Loucy (cell line): ENCODE measurements around the gene OGFOD2.

ENCODE experiments used
- H2AFZ ChIP-seq: fragments of 200-600 bp; sonication (generic); 2 replicates; pipeline ENCODE4 v1.6.0; 2016; ENCODE audit warnings: antibody characterized with exemption, mild to moderate bottlenecking, low read length, moderate library complexity
- H3F3A ChIP-seq: fragments of 200-600 bp; 2 replicates; pipeline ENCODE4 v1.6.0; 2016; ENCODE audit warnings: antibody characterized with exemption, low read depth, mild to moderate bottlenecking
- H3K27me3 ChIP-seq: fragments of 200-600 bp; sonication (generic); 2 replicates; pipeline ENCODE4 v1.6.1; 2014; ENCODE audit warnings: low read length, mild to moderate bottlenecking; ENCODE audit not compliant: insufficient read depth, poor library complexity, severe bottlenecking
- H3K36me3 ChIP-seq: fragments of 200-600 bp; sonication (generic); 2 replicates; pipeline ENCODE4 v1.6.1; 2016; ENCODE audit warnings: low read length; ENCODE audit not compliant: insufficient read depth
- H3K4me1 ChIP-seq: fragments of 200-600 bp; sonication (generic); 2 replicates; pipeline ENCODE4 v1.5.1; 2014; ENCODE audit warnings: low read length, mild to moderate bottlenecking; ENCODE audit not compliant: insufficient read depth, poor library complexity, severe bottlenecking
- H3K4me2 ChIP-seq: fragments of 200-600 bp; sonication (generic); 2 replicates; pipeline ENCODE4 v1.6.0; 2014; ENCODE audit warnings: antibody characterized with exemption, low read length, low read depth, mild to moderate bottlenecking; ENCODE audit not compliant: poor library complexity, severe bottlenecking
- H3K4me3 ChIP-seq: fragments of 200-600 bp; sonication (generic); 2 replicates; pipeline ENCODE4 v1.5.1; 2014; ENCODE audit warnings: low read length, mild to moderate bottlenecking, mixed read lengths; ENCODE audit not compliant: poor library complexity, severe bottlenecking
- H3K79me2 ChIP-seq: fragments of 200-600 bp; sonication (generic); 2 replicates; pipeline ENCODE4 v1.6.1; 2014; ENCODE audit warnings: low read length; ENCODE audit not compliant: insufficient read depth
- H3K9ac ChIP-seq: fragments of 200-600 bp; sonication (generic); 2 replicates; pipeline ENCODE4 v1.6.0; 2014; ENCODE audit warnings: mild to moderate bottlenecking, low read depth, low read length, moderate library complexity; ENCODE audit not compliant: poor library complexity, severe bottlenecking
- H3K9me2 ChIP-seq: fragments of 200-600 bp; sonication (generic); replicated peaks from 2 replicates; pipeline ENCODE4 v1.6.1; 2016; ENCODE audit warnings: low read depth, low read length, mixed read lengths
- H3K9me3 ChIP-seq: fragments of 200-600 bp; sonication (generic); 2 replicates; pipeline ENCODE4 v1.6.1; 2014; ENCODE audit warnings: mild to moderate bottlenecking, antibody characterized with exemption, low read length, low read depth; ENCODE audit not compliant: insufficient read depth
- H4K20me1 ChIP-seq: fragments of 200-600 bp; sonication (generic); 2 replicates; pipeline ENCODE4 v1.6.0; 2014; ENCODE audit warnings: antibody characterized with exemption, low read length, mild to moderate bottlenecking; ENCODE audit not compliant: insufficient read depth, poor library complexity, severe bottlenecking
- EZH2phosphoT487 ChIP-seq: fragments of 200-600 bp; IDR thresholded peaks from 2 replicates; pipeline ENCODE4 v1.6.1; 2018; ENCODE audit warnings: antibody characterized with exemption, mild to moderate bottlenecking, moderate library complexity, borderline replicate concordance
- TF ChIP-seq, protein P1 (sequence below): fragments of 200-600 bp; sonication (generic); conservative IDR thresholded peaks from 2 replicates; pipeline ENCODE4 v1.5.1; 2014; ENCODE audit warnings: mild to moderate bottlenecking, antibody characterized with exemption, low read length

OGFOD2 gene

DNA sequence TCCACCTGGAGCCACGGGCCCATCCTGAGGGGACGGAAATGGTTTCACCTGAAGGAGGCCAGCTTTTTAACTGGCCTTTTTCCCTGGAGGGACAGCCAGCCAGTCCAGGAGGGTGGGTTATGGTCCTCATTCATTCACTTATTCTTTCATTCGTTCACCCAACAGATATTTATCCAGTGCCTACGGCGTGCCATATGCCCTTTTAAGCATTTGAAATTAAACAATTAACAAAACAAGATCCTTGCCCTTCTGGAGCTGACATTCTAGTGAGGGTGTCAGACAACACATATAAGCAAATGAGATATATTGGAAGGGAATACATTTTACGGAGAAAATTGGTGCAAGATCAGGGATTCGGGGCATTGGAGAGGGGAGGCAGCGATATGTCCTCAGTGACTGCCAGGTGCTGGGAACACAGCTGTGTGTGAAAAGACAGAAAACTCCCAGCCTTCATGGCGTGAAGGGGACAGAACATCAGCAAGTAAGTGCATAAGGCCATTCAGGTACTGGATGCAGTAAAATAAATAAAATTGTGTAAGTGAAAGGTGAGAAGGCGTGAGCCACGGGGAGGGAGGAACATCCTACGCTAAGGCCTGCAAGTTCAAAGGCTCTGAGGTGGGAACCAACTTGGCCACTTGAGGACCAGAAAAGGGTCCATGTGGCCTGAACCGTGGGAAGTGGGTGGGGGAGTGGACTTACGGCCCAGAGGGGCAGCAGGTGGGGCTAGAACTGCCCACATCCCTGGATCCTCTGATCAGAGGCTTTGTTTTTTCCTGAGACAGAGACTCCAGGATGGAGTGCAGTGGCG lies 8.1 kb upstream of the OGFOD2 start:
- Histone ChIP-seq H3K9me2 (no peaks in the 10 kb centered on the region), H2AFZ (no peak overlapping the region), H3K4me2 (no peak overlapping the region), H4K20me1 (no peaks in the 10 kb centered on the region), H3K36me3 (no peaks in the 10 kb centered on the region), H3K9me3 (no peaks in the 10 kb centered on the region), H3K9ac (no peak overlapping the region), H3K4me3 (peak overlapping the region; percentile 32), H3K4me1 (peaks cover 8% of the 10 kb centered on the region), H3K27me3 (no peaks in the 10 kb centered on the region), H3F3A (no peaks in the 10 kb centered on the region), H3K79me2 (no peaks in the 10 kb centered on the region)
- TF ChIP-seq, protein P1, sequence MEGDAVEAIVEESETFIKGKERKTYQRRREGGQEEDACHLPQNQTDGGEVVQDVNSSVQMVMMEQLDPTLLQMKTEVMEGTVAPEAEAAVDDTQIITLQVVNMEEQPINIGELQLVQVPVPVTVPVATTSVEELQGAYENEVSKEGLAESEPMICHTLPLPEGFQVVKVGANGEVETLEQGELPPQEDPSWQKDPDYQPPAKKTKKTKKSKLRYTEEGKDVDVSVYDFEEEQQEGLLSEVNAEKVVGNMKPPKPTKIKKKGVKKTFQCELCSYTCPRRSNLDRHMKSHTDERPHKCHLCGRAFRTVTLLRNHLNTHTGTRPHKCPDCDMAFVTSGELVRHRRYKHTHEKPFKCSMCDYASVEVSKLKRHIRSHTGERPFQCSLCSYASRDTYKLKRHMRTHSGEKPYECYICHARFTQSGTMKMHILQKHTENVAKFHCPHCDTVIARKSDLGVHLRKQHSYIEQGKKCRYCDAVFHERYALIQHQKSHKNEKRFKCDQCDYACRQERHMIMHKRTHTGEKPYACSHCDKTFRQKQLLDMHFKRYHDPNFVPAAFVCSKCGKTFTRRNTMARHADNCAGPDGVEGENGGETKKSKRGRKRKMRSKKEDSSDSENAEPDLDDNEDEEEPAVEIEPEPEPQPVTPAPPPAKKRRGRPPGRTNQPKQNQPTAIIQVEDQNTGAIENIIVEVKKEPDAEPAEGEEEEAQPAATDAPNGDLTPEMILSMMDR = no peak
- TF ChIP-seq EZH2phosphoT487 = no peak

DNA sequence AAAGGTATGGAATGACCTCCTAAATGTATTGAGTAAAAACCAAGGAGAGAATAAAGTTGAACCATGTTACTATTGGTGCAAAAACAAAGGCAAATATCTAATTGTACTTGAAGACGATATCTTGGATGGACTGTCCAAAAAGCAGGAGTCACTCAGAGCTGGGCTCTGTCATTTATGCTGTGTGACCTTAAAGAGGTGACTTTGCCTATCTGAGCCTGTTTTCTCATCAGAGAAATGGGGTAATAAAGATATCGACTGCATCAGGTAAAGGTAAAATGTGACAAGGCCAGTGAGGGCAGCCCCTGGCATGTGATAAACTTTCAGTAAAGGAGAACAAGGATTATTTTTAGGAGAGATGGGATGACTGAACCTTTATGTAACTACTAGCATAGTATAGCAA lies 6.9 kb upstream of the OGFOD2 start:
- H2AFZ ChIP-seq = no peak overlapping the region
- H3F3A ChIP-seq = no peaks in the 10 kb centered on the region
- no peak overlapping the region for H3K4me2 ChIP-seq
- no peaks in the 10 kb centered on the region for H3K9me3 ChIP-seq
- H3K4me3 ChIP-seq = no peak overlapping the region
- TF ChIP-seq EZH2phosphoT487 = no peak
- TF ChIP-seq, protein P1 = no peak
- no peaks in the 10 kb centered on the region for H3K27me3 ChIP-seq
- peaks cover 8% of the 10 kb centered on the region for H3K4me1 ChIP-seq
- no peaks in the 10 kb centered on the region for H3K9me2 ChIP-seq
- no peaks in the 10 kb centered on the region for H4K20me1 ChIP-seq
- no peaks in the 10 kb centered on the region for H3K36me3 ChIP-seq
- no peak overlapping the region for H3K9ac ChIP-seq
- H3K79me2 ChIP-seq = no peaks in the 10 kb centered on the region

DNA sequence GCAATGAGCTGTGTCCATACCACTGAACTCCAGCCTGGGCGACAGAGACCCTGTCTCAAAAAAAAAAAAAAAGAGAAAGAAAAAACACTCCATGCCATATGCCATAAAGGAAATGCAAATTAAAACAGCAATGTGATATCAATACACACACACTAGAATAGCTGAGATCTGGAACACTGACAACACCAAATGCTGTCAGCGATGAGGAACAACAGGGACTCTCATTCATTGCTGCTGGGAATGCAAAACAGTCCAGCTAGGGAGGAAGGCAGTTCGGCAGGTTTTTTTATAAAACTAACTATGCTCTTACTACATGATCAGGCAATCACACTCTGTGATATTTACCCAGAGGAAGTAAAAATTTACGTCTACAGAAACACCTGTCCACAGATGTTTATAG lies 5.4 kb upstream of the OGFOD2 start:
- peaks cover 8% of the 10 kb centered on the region for H3K4me1 ChIP-seq
- H3K9me2 ChIP-seq = no peaks in the 10 kb centered on the region
- no peaks in the 10 kb centered on the region for H3K27me3 ChIP-seq
- TF ChIP-seq, protein P1 = no peak
- TF ChIP-seq EZH2phosphoT487 = no peak
- H3K36me3 ChIP-seq = no peaks in the 10 kb centered on the region
- no peak overlapping the region for H2AFZ ChIP-seq
- H3F3A ChIP-seq = no peaks in the 10 kb centered on the region
- H3K9ac ChIP-seq = no peak overlapping the region
- H3K4me3 ChIP-seq = no peak overlapping the region
- no peaks in the 10 kb centered on the region for H3K9me3 ChIP-seq
- no peaks in the 10 kb centered on the region for H4K20me1 ChIP-seq
- H3K79me2 ChIP-seq = no peaks in the 10 kb centered on the region
- H3K4me2 ChIP-seq = no peak overlapping the region
